ENCODE data around the gene SH2D1B.

DNA sequence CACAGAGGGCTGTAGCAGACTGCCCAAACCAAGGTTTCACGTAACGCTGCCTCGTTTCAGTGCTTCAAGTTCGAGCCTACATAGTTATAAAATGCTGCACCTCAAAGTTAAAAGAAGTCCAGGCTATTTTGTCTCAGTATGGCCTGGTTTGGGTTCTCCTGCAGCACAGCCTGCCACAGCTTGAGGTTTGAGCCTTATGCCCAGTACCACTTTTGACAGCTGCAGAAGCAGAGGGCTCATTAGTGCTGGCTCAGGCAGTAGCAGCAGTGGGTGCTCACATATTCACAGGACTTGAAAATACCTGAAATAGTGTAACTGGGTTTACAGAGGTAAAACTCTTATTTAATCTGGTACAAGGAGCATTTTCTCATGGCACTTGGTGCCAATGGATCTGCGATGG, 50.6 kb downstream of the SH2D1B start:
- TF ChIP-seq, protein P1, sequence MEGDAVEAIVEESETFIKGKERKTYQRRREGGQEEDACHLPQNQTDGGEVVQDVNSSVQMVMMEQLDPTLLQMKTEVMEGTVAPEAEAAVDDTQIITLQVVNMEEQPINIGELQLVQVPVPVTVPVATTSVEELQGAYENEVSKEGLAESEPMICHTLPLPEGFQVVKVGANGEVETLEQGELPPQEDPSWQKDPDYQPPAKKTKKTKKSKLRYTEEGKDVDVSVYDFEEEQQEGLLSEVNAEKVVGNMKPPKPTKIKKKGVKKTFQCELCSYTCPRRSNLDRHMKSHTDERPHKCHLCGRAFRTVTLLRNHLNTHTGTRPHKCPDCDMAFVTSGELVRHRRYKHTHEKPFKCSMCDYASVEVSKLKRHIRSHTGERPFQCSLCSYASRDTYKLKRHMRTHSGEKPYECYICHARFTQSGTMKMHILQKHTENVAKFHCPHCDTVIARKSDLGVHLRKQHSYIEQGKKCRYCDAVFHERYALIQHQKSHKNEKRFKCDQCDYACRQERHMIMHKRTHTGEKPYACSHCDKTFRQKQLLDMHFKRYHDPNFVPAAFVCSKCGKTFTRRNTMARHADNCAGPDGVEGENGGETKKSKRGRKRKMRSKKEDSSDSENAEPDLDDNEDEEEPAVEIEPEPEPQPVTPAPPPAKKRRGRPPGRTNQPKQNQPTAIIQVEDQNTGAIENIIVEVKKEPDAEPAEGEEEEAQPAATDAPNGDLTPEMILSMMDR (IDR thresholded peaks at IDR 0.05; ENCODE audit: insufficient read depth, low read length): no peak
- TF ChIP-seq POLR2AphosphoS5 (IDR thresholded peaks at IDR 0.05; ENCODE audit: low read depth) (no peak), GABPA (IDR thresholded peaks at IDR 0.05; ENCODE audit: low read depth) (no peak)
- TF ChIP-seq, protein P2, sequence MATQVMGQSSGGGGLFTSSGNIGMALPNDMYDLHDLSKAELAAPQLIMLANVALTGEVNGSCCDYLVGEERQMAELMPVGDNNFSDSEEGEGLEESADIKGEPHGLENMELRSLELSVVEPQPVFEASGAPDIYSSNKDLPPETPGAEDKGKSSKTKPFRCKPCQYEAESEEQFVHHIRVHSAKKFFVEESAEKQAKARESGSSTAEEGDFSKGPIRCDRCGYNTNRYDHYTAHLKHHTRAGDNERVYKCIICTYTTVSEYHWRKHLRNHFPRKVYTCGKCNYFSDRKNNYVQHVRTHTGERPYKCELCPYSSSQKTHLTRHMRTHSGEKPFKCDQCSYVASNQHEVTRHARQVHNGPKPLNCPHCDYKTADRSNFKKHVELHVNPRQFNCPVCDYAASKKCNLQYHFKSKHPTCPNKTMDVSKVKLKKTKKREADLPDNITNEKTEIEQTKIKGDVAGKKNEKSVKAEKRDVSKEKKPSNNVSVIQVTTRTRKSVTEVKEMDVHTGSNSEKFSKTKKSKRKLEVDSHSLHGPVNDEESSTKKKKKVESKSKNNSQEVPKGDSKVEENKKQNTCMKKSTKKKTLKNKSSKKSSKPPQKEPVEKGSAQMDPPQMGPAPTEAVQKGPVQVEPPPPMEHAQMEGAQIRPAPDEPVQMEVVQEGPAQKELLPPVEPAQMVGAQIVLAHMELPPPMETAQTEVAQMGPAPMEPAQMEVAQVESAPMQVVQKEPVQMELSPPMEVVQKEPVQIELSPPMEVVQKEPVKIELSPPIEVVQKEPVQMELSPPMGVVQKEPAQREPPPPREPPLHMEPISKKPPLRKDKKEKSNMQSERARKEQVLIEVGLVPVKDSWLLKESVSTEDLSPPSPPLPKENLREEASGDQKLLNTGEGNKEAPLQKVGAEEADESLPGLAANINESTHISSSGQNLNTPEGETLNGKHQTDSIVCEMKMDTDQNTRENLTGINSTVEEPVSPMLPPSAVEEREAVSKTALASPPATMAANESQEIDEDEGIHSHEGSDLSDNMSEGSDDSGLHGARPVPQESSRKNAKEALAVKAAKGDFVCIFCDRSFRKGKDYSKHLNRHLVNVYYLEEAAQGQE (IDR thresholded peaks at IDR 0.05; ENCODE audit: insufficient replicate concordance, low read depth): no peak
